Measurements from ENCODE around the gene MGAT4C. TPM values are rescaled to one million over a fixed set of nuclear protein-coding genes. Genes with fewer than 3 reads are reported as not detected.

The MGAT4C gene
- polyA plus RNA-seq, 3 donors from 2014 or later: not detected

DNA sequence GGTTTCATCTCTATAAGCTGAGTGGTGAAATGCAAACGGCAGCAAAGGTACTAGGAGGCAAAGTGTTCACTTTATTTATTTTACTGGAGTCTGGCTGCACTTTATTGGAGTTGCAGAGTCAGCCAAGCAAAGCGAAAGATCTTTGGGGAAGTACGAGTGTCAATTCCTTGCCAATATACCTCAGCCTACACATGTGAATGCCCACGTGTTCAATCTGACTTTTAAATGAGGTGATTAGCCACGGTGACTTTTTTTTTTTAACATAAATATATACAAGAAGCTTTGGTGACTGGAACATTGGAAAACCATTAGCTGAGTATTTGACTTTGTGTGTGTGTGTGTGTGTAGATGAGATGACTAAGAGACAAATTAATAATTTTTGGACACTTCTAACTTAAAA is 203.3 kb downstream of the MGAT4C start:
- no peak overlapping the region for H3K27ac Mint-ChIP-seq
- no peak overlapping the region for H3K4me3 Mint-ChIP-seq
- H3K4me1 Mint-ChIP-seq: no peaks in the 10 kb centered on the region
- no peaks in the 10 kb centered on the region for H3K36me3 Mint-ChIP-seq
- H3K9me3 Mint-ChIP-seq: peaks cover 0 to 13% (median 8%) of the 10 kb centered on the region in 6 donors
- DNase-seq: no peak
- peaks cover 0 to 2% (median 0%) of the 10 kb centered on the region in 3 donors for H3K27me3 Mint-ChIP-seq (ENCODE audit: low read depth in 3 of 3)

DNA sequence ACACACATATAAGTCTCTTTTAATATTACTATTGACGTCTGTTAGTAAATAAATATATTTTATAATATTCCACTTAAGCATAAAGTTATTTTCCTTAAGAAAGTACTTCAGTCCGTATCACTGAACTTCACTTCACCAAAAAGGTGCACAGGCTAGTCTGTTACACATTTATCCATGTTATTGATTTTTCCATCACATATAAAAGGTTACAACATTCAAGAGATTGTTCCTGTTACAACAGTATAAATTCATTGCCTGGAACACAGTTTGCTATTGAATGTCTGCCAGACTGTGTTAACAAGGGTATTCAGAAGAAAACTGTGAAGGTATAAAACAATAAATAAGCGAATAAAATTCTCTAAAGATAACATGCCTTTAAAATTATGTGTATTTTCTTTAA is 206.2 kb downstream of the MGAT4C start:
- peaks cover 0 to 31% (median 7%) of the 10 kb centered on the region in 6 donors for H3K9me3 Mint-ChIP-seq
- H3K27me3 Mint-ChIP-seq (ENCODE audit: low read depth in 3 of 3): peaks cover 0 to 4% (median 0%) of the 10 kb centered on the region in 3 donors
- H3K36me3 Mint-ChIP-seq: no peaks in the 10 kb centered on the region
- no peaks in the 10 kb centered on the region for H3K4me1 Mint-ChIP-seq
- DNase-seq: no peak
- no peak overlapping the region for H3K4me3 Mint-ChIP-seq
- no peak overlapping the region for H3K27ac Mint-ChIP-seq

DNA sequence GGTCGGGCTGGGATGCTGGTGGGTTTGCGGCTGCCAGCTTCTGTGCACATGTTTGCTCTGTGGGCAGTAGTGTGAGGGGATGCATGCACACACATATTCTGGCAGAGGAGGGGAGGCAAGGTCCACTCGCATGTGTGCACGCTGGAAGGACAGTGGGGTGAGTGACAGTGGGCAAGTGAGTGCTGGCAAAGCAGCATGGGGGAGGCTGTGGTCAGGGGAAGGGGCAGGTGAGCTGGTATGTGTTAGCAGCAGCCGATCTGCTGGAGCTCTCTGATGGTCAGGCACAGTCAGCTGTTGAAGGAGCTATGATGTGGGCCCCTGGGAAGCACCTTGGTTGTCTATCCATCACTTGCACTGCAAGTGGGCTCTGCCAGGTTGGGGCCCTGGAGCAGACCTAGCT is 211.8 kb downstream of the MGAT4C start:
- Mint-ChIP-seq H3K4me3 (no peak overlapping the region), H3K4me1 (no peaks in the 10 kb centered on the region), H3K9me3 (peaks cover 13 to 58% (median 38%) of the 10 kb centered on the region in 6 donors), H3K27ac (no peak overlapping the region), H3K36me3 (peaks cover 0 to 4% (median 3%) of the 10 kb centered on the region in 3 donors), H3K27me3 (ENCODE audit: low read depth in 3 of 3) (peaks cover 0 to 4% (median 0%) of the 10 kb centered on the region in 3 donors)
- no peak for DNase-seq

DNA sequence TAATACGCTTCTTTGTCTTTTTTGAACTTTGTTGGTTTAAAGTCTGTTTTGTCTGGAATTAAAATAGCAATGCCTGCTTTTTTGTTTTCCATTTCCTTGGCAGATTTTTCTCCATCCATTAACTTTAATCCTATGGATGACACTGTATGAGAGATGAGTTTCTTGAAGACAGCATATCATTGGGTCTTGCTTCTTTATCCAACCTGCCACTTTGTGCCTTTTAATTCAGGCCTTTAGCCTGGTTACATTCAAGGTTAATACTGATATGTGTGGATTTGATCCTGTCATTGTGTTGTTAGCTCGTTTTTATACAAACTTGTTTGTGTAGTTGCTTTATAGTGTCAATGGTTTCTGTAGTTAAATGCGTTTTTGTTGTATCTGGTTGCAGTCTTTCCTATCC is 214.1 kb downstream of the MGAT4C start:
- H3K27ac Mint-ChIP-seq: no peak overlapping the region
- H3K4me3 Mint-ChIP-seq: no peak overlapping the region
- H3K9me3 Mint-ChIP-seq: peaks cover 19 to 69% (median 51%) of the 10 kb centered on the region in 6 donors
- DNase-seq: no peak
- no peaks in the 10 kb centered on the region for H3K4me1 Mint-ChIP-seq
- H3K27me3 Mint-ChIP-seq (ENCODE audit: low read depth in 3 of 3): peaks cover 0 to 1% (median 0%) of the 10 kb centered on the region in 3 donors
- H3K36me3 Mint-ChIP-seq: peaks cover 0 to 7% (median 4%) of the 10 kb centered on the region in 3 donors

DNA sequence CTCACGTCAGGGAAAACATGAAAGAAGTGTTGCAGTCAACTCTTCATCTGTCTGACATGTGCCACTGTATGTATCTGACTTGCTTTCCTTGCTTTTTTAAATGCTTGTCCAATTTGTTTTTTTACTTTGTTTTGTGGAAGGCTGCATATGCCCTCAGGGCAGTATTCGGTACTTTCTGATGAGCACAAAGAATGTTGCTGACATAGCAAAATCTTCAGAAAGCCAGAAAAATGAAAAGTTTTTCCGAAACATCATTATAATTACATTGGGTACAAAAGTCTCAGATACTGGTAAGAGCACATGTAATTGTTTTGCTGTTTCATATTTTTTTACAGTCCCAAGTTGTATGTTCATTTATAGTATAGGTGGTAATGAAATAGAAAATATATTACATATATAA is 237.8 kb downstream of the MGAT4C start:
- H3K4me1 Mint-ChIP-seq: no peaks in the 10 kb centered on the region
- no peak overlapping the region for H3K27ac Mint-ChIP-seq
- H3K9me3 Mint-ChIP-seq: peaks cover 0 to 18% (median 5%) of the 10 kb centered on the region in 6 donors
- H3K4me3 Mint-ChIP-seq: no peak overlapping the region
- no peak for DNase-seq
- no peaks in the 10 kb centered on the region for H3K27me3 Mint-ChIP-seq (ENCODE audit: low read depth in 3 of 3)
- H3K36me3 Mint-ChIP-seq: no peaks in the 10 kb centered on the region

DNA sequence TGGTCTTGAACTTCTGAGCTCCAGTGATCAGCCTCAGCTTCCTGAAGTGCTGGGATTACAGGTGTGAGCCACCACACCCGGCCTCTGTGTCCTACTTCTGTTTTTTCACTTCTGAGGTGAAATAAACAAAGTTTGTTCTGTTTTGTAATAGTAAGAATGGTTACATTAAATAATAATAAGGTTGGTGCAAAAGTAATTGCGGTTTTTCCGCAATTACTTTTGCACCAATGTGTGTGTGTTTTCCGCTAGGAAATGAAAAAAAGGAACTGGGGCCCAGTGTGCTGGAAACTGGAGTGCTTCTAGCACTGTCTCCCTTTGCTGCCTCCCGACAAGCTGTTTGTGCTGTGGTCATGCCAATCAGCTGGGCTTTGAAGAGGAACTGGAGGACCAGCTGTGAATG is 241.2 kb downstream of the MGAT4C start:
- H3K36me3 Mint-ChIP-seq: no peaks in the 10 kb centered on the region
- H3K27me3 Mint-ChIP-seq (ENCODE audit: low read depth in 3 of 3): peaks cover 0 to 2% (median 0%) of the 10 kb centered on the region in 3 donors
- no peak for DNase-seq
- H3K27ac Mint-ChIP-seq: no peak overlapping the region
- peaks cover 0 to 16% (median 5%) of the 10 kb centered on the region in 6 donors for H3K9me3 Mint-ChIP-seq
- no peaks in the 10 kb centered on the region for H3K4me1 Mint-ChIP-seq
- H3K4me3 Mint-ChIP-seq: no peak overlapping the region

DNA sequence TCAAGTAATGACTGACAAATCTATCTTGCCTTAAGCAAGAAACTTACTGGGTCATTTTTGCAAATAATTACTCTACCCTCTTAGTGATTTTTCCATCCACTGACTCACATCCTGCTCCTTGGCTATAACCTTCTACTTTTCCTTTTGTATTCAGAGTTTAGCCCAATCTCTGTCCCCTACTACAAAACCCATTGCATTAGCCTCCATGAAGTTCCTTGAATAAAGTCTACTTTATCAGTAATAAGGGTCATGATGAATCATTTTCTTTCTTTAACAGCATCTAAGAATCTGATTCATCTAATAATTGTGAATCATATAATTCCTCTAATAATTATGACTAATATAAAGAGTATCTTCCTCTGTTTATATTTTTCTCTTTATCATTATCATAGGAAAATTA is 249.5 kb downstream of the MGAT4C start:
- Mint-ChIP-seq H3K4me3 (no peak overlapping the region), H3K36me3 (no peaks in the 10 kb centered on the region), H3K9me3 (peaks cover 4 to 33% (median 14%) of the 10 kb centered on the region in 6 donors), H3K27ac (no peak overlapping the region), H3K4me1 (no peaks in the 10 kb centered on the region), H3K27me3 (ENCODE audit: low read depth in 3 of 3) (no peaks in the 10 kb centered on the region)
- DNase-seq: no peak

DNA sequence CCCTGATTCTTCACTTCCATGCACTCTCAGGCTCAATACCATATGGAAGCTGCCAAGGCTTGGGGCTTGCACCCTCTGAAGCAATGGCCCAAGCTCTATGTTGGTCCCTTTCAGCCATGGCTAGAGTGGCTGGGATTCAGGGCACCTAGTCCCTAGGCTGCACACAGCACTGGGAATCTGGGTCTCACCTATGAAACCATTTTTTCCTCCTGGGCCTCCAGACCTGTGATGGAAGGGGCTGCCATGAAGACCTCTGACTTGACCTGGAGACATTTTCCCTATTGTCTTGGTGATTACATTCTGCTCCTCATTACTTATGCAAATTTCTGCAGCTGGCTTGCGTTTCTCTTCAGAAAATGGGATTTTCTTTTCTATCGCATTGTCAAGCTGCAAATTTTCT is 258.1 kb downstream of the MGAT4C start:
- H3K4me3 Mint-ChIP-seq: no peak overlapping the region

DNA sequence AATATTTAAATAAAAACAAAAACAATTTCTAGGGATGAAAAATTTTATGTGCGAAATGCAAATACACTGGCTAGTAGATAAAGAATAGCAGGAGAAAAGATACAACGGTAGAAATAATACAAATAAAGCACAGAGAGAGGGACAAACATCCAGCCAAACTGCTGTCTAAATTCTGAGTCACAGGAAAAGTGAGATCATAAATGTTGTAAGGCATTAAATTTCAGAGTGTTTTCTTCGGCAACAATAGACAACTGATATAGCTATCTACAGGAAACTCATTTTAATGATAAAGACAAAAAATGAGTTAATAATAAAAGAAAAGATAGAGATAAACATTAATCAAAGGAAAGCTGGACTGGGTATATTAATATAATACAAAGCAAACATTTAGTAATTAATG is 259.9 kb downstream of the MGAT4C start:
- DNase-seq: no peak
- Mint-ChIP-seq H3K9me3 (peaks cover 14 to 66% (median 35%) of the 10 kb centered on the region in 6 donors), H3K4me3 (no peak overlapping the region), H3K27me3 (ENCODE audit: low read depth in 3 of 3) (peaks cover 0 to 4% (median 2%) of the 10 kb centered on the region in 3 donors), H3K36me3 (no peaks in the 10 kb centered on the region), H3K27ac (no peak overlapping the region), H3K4me1 (no peaks in the 10 kb centered on the region)

More for the DNA sequence above, 258.1 kb downstream of the MGAT4C start:
- Mint-ChIP-seq H3K4me1 (no peaks in the 10 kb centered on the region), H3K9me3 (peaks cover 11 to 51% (median 32%) of the 10 kb centered on the region in 6 donors), H3K27ac (no peak overlapping the region), H3K27me3 (ENCODE audit: low read depth in 3 of 3) (peaks cover 0 to 3% (median under 1%) of the 10 kb centered on the region in 3 donors), H3K36me3 (no peaks in the 10 kb centered on the region)
- no peak for DNase-seq

DNA sequence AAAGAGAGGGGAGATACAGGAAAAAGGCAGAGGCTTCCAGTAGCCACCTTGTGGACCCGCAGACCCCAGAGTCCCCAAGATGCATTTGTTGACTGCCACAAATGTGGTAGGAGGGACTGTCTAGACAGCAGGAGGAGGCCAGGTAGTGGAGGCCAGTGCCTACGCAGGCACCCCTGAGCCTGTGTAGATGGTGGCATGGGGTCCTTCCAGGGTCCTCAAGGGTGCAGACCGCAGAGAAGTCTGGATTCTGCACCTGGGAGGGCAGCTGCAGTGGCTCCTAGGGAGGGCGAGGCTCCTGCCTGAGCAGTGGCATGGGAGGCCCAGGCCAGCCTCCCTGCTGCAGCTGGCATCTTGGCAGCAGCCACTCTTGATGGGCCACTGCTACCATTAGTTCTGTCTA is 262.4 kb downstream of the MGAT4C start:
- Mint-ChIP-seq H3K4me1 (no peaks in the 10 kb centered on the region), H3K27me3 (ENCODE audit: low read depth in 3 of 3) (peaks cover 0 to 4% (median 2%) of the 10 kb centered on the region in 3 donors), H3K27ac (no peak overlapping the region), H3K36me3 (no peaks in the 10 kb centered on the region), H3K9me3 (peaks cover 17 to 65% (median 26%) of the 10 kb centered on the region in 6 donors), H3K4me3 (no peak overlapping the region)
- no peak for DNase-seq

DNA sequence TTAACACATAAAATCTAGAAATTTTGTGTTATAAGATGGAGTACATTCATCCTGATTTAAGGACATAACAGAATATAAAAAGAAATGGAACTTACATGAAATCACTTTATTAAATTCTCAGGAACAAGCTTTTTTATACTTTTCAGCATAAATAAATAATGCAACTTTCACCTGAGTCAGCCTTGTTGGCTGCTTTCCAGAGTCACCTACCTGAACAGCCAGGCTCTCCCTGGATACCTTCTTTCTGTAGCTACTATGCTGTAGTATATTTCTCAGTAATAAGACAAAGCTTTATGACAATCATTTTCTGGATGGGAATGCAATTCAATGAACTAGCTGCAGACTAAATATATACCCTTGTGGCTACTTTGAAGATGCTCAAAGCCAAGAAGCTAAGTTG is 270.2 kb downstream of the MGAT4C start:
- H3K4me3 Mint-ChIP-seq: no peak overlapping the region
- no peak for DNase-seq
- H3K4me1 Mint-ChIP-seq: peaks cover 0 to 1% of the 10 kb centered on the region in 2 donors
- H3K27ac Mint-ChIP-seq: no peak overlapping the region
- peaks cover 0 to 2% (median 0%) of the 10 kb centered on the region in 3 donors for H3K27me3 Mint-ChIP-seq (ENCODE audit: low read depth in 3 of 3)
- no peaks in the 10 kb centered on the region for H3K36me3 Mint-ChIP-seq
- H3K9me3 Mint-ChIP-seq: peaks cover 3 to 9% (median 5%) of the 10 kb centered on the region in 6 donors

DNA sequence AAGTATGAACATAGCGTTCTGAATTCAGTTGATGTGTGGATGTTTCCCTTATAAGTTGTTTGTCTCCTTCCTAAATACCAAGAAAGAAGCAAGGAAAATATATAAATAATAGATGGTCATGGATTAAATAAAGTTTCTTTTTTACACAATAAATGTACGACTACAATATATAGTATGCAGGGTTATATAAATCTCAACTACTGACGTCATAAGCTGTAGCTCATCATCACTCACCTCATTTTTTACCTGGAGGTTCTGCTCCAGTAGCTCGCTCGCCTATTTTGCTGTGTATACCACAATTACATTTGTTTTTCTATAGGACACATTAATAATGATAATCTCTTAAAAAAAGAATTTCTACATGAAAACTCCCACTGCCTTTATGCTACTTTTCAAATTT is 272.6 kb downstream of the MGAT4C start:
- no peak for DNase-seq
- H3K36me3 Mint-ChIP-seq: no peaks in the 10 kb centered on the region
- no peak overlapping the region for H3K27ac Mint-ChIP-seq
- peaks cover 0 to 10% (median 8%) of the 10 kb centered on the region in 6 donors for H3K9me3 Mint-ChIP-seq
- H3K4me3 Mint-ChIP-seq: no peak overlapping the region
- H3K27me3 Mint-ChIP-seq (ENCODE audit: low read depth in 3 of 3): peaks cover 0 to 2% (median 0%) of the 10 kb centered on the region in 3 donors
- H3K4me1 Mint-ChIP-seq: peaks cover 0 to 1% of the 10 kb centered on the region in 2 donors

DNA sequence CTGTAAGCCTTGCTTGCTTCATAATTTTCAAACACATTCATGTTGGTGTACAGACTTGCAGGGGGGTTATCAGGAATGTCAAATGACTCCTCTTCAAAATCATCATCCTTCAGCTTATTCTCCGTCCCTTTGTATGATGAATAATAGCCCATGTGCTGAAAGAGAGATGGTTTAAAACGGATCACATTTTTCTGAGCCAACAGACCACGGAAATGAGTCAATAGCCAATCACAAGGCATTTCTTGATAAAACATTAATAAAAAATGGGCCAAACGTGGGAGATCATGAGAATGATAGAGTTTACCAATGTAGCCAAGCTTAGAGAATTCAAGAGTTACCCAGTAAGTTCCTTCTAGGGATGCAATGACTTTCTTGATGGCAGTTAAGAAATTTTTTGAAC is 276.6 kb downstream of the MGAT4C start:
- H3K4me1 Mint-ChIP-seq: no peaks in the 10 kb centered on the region
- no peak overlapping the region for H3K4me3 Mint-ChIP-seq
- no peaks in the 10 kb centered on the region for H3K27me3 Mint-ChIP-seq (ENCODE audit: low read depth in 3 of 3)
- no peaks in the 10 kb centered on the region for H3K36me3 Mint-ChIP-seq
- no peak for DNase-seq
- H3K27ac Mint-ChIP-seq: no peak overlapping the region
- H3K9me3 Mint-ChIP-seq: peaks cover 0 to 12% (median 3%) of the 10 kb centered on the region in 6 donors

DNA sequence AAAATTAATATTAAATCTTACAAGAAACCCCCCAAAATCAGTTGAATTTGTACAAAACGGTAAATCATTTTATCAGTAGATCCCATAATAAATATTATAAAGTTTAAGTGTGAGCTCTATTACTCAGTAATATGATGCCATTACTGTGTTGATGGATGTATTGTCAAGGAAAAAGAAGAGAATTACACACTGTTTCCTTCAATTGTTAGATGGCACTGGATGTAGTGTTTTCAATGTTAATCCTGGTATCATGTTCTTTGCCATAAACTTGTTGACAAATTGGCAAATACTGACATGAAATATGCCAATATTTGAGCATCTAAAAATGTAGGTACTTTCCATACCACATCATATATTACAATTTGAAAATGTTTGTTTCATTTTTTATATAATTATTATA is 280.5 kb downstream of the MGAT4C start:
- no peak overlapping the region for H3K27ac Mint-ChIP-seq
- no peak overlapping the region for H3K4me3 Mint-ChIP-seq
- H3K27me3 Mint-ChIP-seq (ENCODE audit: low read depth in 3 of 3): no peaks in the 10 kb centered on the region
- no peaks in the 10 kb centered on the region for H3K36me3 Mint-ChIP-seq
- no peak for DNase-seq
- no peaks in the 10 kb centered on the region for H3K4me1 Mint-ChIP-seq
- H3K9me3 Mint-ChIP-seq: peaks cover 0 to 17% (median 5%) of the 10 kb centered on the region in 6 donors

DNA sequence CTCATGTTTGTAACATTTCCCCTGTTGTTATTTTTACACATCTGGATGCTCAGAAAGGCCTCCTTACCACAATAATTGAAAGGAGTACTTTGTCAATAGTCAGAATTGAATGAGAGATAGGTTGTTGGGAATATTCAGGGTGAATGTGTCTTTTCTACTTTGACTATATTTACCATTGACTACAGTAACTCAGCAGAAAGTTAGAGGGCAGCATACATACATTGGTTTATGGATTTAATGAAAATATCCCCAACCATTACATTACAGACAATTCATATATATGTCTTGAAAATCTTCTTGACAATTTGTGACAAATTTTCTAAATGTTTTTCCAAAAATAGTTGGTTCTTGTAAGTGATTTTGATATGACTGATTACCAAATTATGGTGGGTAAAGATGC is 284.4 kb downstream of the MGAT4C start:
- Mint-ChIP-seq H3K4me3 (no peak overlapping the region), H3K27ac (no peak overlapping the region), H3K4me1 (no peaks in the 10 kb centered on the region), H3K9me3 (peaks cover 0 to 9% (median 2%) of the 10 kb centered on the region in 6 donors), H3K36me3 (no peaks in the 10 kb centered on the region), H3K27me3 (ENCODE audit: low read depth in 3 of 3) (no peaks in the 10 kb centered on the region)
- no peak for DNase-seq

Data from immature natural killer cell (primary cell).